Activated CD4-positive, alpha-beta memory T cell treated with anti-CD3 and anti-CD28 coated beads, Interleukin-2, amount 10 ng/mL, durations not matched to agents 7 days and 5 days (primary cell): ENCODE results near the gene ALLC. TPM values are rescaled to one million over a fixed set of nuclear protein-coding genes. Genes with fewer than 3 reads are reported as not detected.

Experiments used
- CTCF ChIA-PET: fragments of 350-600 bp; sonication (Branson Sonifier 250); formaldehyde crosslinking; loops from one replicate; lab custom pipeline; 2021; ENCODE audit warnings: antibody characterized with exemption, inconsistent platforms; lab: Charles Lee
- POLR2A ChIA-PET: fragments of 350-600 bp; sonication (Branson Sonifier 250); formaldehyde crosslinking; loops from one replicate; lab custom pipeline; 2021; ENCODE audit warnings: antibody characterized with exemption; lab: Charles Lee
- DNase-seq: peaks from one replicate; pipeline ENCODE4 v3.0.0-alpha.2; 2020
- H3K27ac Mint-ChIP-seq: one replicate; pipeline ENCODE4 v1.8.0; 2021; ENCODE audit warnings: mild to moderate bottlenecking, mixed read lengths
- H3K27me3 Mint-ChIP-seq: one replicate; pipeline ENCODE4 v1.8.0; 2021; ENCODE audit warnings: mixed read lengths
- H3K36me3 Mint-ChIP-seq: one replicate; pipeline ENCODE4 v1.8.0; 2021; ENCODE audit warnings: low read depth, mixed read lengths
- H3K4me1 Mint-ChIP-seq: one replicate; pipeline ENCODE4 v1.8.0; 2021; ENCODE audit warnings: mixed read lengths
- H3K4me3 Mint-ChIP-seq: one replicate; pipeline ENCODE4 v1.8.0; 2021; ENCODE audit warnings: mild to moderate bottlenecking, mixed read lengths
- H3K9me3 Mint-ChIP-seq: one replicate; pipeline ENCODE4 v1.8.0; 2021; ENCODE audit warnings: mixed read lengths
- total RNA-seq, 2 experiments: library from RNA; stranded (reverse); gene quantifications; one replicate each; pipeline ENCODE4 v1.2.3, GENCODE V29; 2021

Gene ALLC
- total RNA-seq, 2 experiments from 2014 or later = not detected

- no peaks in the 10 kb centered on the region for H3K36me3 Mint-ChIP-seq
- ChIA-PET POLR2A (no interaction called here), CTCF (no interaction called here)
- no peak overlapping the region for H3K27ac Mint-ChIP-seq
- H3K4me3 Mint-ChIP-seq = no peak overlapping the region
- H3K4me1 Mint-ChIP-seq = no peaks in the 10 kb centered on the region
- H3K9me3 Mint-ChIP-seq = no peaks in the 10 kb centered on the region
- DNase-seq = no peak
- H3K27me3 Mint-ChIP-seq = no peaks in the 10 kb centered on the region
Observed at GRCh38 chr2:3718679-3719078, 60.7 kb downstream of the ALLC start.

- Mint-ChIP-seq H3K4me1 (no peaks in the 10 kb centered on the region), H3K27me3 (no peaks in the 10 kb centered on the region), H3K36me3 (no peaks in the 10 kb centered on the region), H3K27ac (no peak overlapping the region), H3K4me3 (no peak overlapping the region), H3K9me3 (no peaks in the 10 kb centered on the region)
- ChIA-PET POLR2A (no interaction called here), CTCF (no interaction called here)
- no peak for DNase-seq
Observed at GRCh38 chr2:3725002-3725401, 67.0 kb downstream of the ALLC start.

GRCh38 chr2:3725458-3726250, 67.7 kb downstream of the ALLC start:
- H3K4me3 Mint-ChIP-seq = no peak overlapping the region
- H3K36me3 Mint-ChIP-seq = no peaks in the 10 kb centered on the region
- no peaks in the 10 kb centered on the region for H3K27me3 Mint-ChIP-seq
- ChIA-PET POLR2A (no interaction called here), CTCF (interaction anchor here (5.9 kb wide), 1 partner anchor 57 kb away, joined by 71 read pairs; no protein-coding TSS in a partner anchor)
- H3K27ac Mint-ChIP-seq = no peak overlapping the region
- H3K4me1 Mint-ChIP-seq = no peaks in the 10 kb centered on the region
- H3K9me3 Mint-ChIP-seq = no peaks in the 10 kb centered on the region
- DNase-seq = no peak

- Mint-ChIP-seq H3K4me3 (no peak overlapping the region), H3K9me3 (no peaks in the 10 kb centered on the region), H3K27me3 (no peaks in the 10 kb centered on the region), H3K36me3 (no peaks in the 10 kb centered on the region), H3K27ac (no peak overlapping the region), H3K4me1 (no peaks in the 10 kb centered on the region)
- ChIA-PET POLR2A (no interaction called here), CTCF (interaction anchor here (5.9 kb wide), 1 partner anchor 56 kb away, joined by 71 read pairs; no protein-coding TSS in a partner anchor)
- DNase-seq = no peak
Observed at GRCh38 chr2:3726511-3726910, 68.5 kb downstream of the ALLC start.

- CTCF ChIA-PET = interaction anchor here (1.0 to 5.9 kb wide), 9 partner anchors 8 to 99 kb away, joined by 3 to 71 read pairs (median 4); no protein-coding TSS in a partner anchor
- Mint-ChIP-seq H3K4me1 (no peaks in the 10 kb centered on the region), H3K27ac (no peak overlapping the region), H3K27me3 (peaks cover 2% of the 10 kb centered on the region), H3K4me3 (no peak overlapping the region), H3K9me3 (no peaks in the 10 kb centered on the region), H3K36me3 (no peaks in the 10 kb centered on the region)
- DNase-seq = no peak
- POLR2A ChIA-PET = interaction anchor here (1.0 kb wide), 1 partner anchor 53 kb away, joined by 3 read pairs; no protein-coding TSS in a partner anchor
Observed at GRCh38 chr2:3727397-3728045, 69.5 kb downstream of the ALLC start.

- Mint-ChIP-seq H3K36me3 (no peaks in the 10 kb centered on the region), H3K4me1 (no peaks in the 10 kb centered on the region), H3K27ac (no peak overlapping the region), H3K9me3 (no peaks in the 10 kb centered on the region), H3K4me3 (no peak overlapping the region), H3K27me3 (peaks cover 2% of the 10 kb centered on the region)
- ChIA-PET CTCF (interaction anchor here (1.0 to 5.9 kb wide), 9 partner anchors 8 to 98 kb away, joined by 3 to 71 read pairs (median 4); no protein-coding TSS in a partner anchor), POLR2A (interaction anchor here (1.0 kb wide), 1 partner anchor 52 kb away, joined by 3 read pairs; no protein-coding TSS in a partner anchor)
- DNase-seq = no peak
Observed at GRCh38 chr2:3728104-3729054, 70.4 kb downstream of the ALLC start.

- H3K9me3 Mint-ChIP-seq = no peaks in the 10 kb centered on the region
- no peaks in the 10 kb centered on the region for H3K4me1 Mint-ChIP-seq
- ChIA-PET CTCF (interaction anchor here (1.9 to 5.9 kb wide), 2 partner anchors 11 to 53 kb away, joined by 4 to 71 read pairs; no protein-coding TSS in a partner anchor), POLR2A (no interaction called here)
- H3K4me3 Mint-ChIP-seq = no peak overlapping the region
- no peaks in the 10 kb centered on the region for H3K36me3 Mint-ChIP-seq
- DNase-seq = no peak
- peaks cover 2% of the 10 kb centered on the region for H3K27me3 Mint-ChIP-seq
- no peak overlapping the region for H3K27ac Mint-ChIP-seq
Observed at GRCh38 chr2:3729055-3729448, 71.1 kb downstream of the ALLC start.

- peaks cover 6% of the 10 kb centered on the region for H3K27me3 Mint-ChIP-seq
- POLR2A ChIA-PET = no interaction called here
- no peak overlapping the region for H3K4me3 Mint-ChIP-seq
- no peaks in the 10 kb centered on the region for H3K36me3 Mint-ChIP-seq
- CTCF ChIA-PET = interaction anchor here (0.5 to 5.9 kb wide), 2 partner anchors 53 to 537 kb away, joined by 3 to 71 read pairs; no protein-coding TSS in a partner anchor
- H3K27ac Mint-ChIP-seq = no peak overlapping the region
- H3K9me3 Mint-ChIP-seq = no peaks in the 10 kb centered on the region
- no peaks in the 10 kb centered on the region for H3K4me1 Mint-ChIP-seq
- no peak for DNase-seq
Observed at GRCh38 chr2:3729786-3730185, 71.8 kb downstream of the ALLC start.

GRCh38 chr2:3730646-3731045, 72.6 kb downstream of the ALLC start:
- no peaks in the 10 kb centered on the region for H3K36me3 Mint-ChIP-seq
- ChIA-PET POLR2A (no interaction called here), CTCF (interaction anchor here (5.9 kb wide), 1 partner anchor 52 kb away, joined by 71 read pairs; no protein-coding TSS in a partner anchor)
- no peaks in the 10 kb centered on the region for H3K9me3 Mint-ChIP-seq
- no peak overlapping the region for H3K27ac Mint-ChIP-seq
- H3K4me3 Mint-ChIP-seq = no peak overlapping the region
- DNase-seq = no peak
- peaks cover 6% of the 10 kb centered on the region for H3K27me3 Mint-ChIP-seq
- H3K4me1 Mint-ChIP-seq = no peaks in the 10 kb centered on the region

GRCh38 chr2:3731829-3732228, 73.8 kb downstream of the ALLC start:
- Mint-ChIP-seq H3K36me3 (no peaks in the 10 kb centered on the region), H3K4me1 (no peaks in the 10 kb centered on the region), H3K27ac (no peak overlapping the region), H3K27me3 (peaks cover 14% of the 10 kb centered on the region), H3K4me3 (no peak overlapping the region), H3K9me3 (no peaks in the 10 kb centered on the region)
- CTCF ChIA-PET = interaction anchor here (5.9 kb wide), 1 partner anchor 51 kb away, joined by 71 read pairs; no protein-coding TSS in a partner anchor
- POLR2A ChIA-PET = no interaction called here
- DNase-seq = no peak

GRCh38 chr2:3736112-3736511, 78.1 kb downstream of the ALLC start:
- H3K9me3 Mint-ChIP-seq = no peaks in the 10 kb centered on the region
- no peak for DNase-seq
- H3K27me3 Mint-ChIP-seq = peaks cover 14% of the 10 kb centered on the region
- ChIA-PET POLR2A (no interaction called here), CTCF (no interaction called here)
- H3K36me3 Mint-ChIP-seq = no peaks in the 10 kb centered on the region
- H3K27ac Mint-ChIP-seq = no peak overlapping the region
- H3K4me3 Mint-ChIP-seq = no peak overlapping the region
- no peaks in the 10 kb centered on the region for H3K4me1 Mint-ChIP-seq

- Mint-ChIP-seq H3K4me3 (no peak overlapping the region), H3K36me3 (no peaks in the 10 kb centered on the region), H3K9me3 (no peaks in the 10 kb centered on the region), H3K27me3 (peaks cover 12% of the 10 kb centered on the region), H3K27ac (no peak overlapping the region), H3K4me1 (no peaks in the 10 kb centered on the region)
- ChIA-PET POLR2A (no interaction called here), CTCF (interaction anchor here (2.0 kb wide), 1 partner anchor 9 kb away, joined by 7 read pairs; no protein-coding TSS in a partner anchor)
- no peak for DNase-seq
Observed at GRCh38 chr2:3737128-3737527, 79.1 kb downstream of the ALLC start.
